MV-4-11 (cell line): ENCODE data around the gene STAP1.

ENCODE experiments used
- DNase-seq: peaks from one replicate; lab custom pipeline; 2025; lab: John Stamatoyannopoulos, UW

STAP1 gene

GRCh38 chr4:67556436-67556835 is 2.1 kb upstream of the STAP1 start:
- peak; percentile 71 for DNase-seq

DNA sequence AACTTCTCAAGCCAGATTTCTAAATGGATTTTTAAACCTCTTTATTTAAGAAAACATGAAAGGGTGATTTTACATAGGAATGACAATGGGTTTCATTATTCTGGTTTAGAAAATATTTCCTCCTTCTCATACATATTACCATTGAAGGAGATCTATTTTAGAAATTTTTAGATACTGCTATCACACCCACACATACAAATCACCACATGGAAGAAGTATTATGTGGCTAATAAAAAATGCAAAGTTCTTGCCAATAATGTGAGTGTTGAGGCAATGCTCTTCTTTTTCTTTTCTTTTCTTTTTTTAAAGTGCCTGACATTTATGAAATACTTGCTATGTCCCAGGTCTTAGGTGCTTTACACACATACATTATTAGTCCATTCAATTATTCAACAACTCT is 6.8 kb downstream of the STAP1 start:
- DNase-seq = no peak

- no peak for DNase-seq
Measured at GRCh38 chr4:67566335-67566734, 7.8 kb downstream of the STAP1 start.

DNA sequence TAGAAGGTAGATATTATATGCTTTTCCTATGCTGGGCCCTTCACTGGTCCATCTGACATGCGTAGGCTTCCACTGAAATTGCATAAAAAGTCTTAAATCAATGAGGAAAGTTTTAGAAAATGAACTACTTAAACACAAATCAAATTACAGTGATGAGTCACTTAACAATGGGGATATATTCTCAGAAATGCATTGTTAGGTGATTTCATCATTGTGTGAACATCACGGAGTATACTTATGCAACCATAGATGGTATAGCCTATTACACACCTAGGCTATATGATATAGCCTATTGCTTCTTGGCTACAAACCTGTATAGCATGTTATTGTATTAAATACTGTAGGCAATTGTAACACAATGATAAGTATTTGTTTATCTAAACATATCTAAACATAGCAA is 10.3 kb downstream of the STAP1 start:
- peak; percentile 16 for DNase-seq

DNA sequence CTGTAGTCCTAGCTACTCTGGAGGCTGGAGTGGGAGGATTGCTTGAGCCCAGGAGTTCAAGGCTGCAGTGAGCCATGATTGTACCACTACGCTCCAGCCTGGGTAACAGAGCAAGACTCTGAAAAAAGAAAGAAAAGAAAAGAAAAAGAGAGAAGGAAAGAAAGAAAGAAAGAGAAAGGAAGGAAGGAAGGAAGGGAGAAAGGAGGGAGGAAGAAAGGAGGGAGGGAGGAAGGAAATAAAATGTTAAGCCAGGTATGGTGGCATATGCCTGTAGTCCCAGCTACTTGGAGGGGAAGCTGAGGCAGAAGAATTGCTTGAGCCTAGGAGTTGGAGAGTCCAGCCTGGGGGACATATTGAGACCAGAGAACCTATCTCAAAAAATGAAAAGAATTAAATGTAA is 12.0 kb downstream of the STAP1 start:
- no peak for DNase-seq

GRCh38 chr4:67571975-67572374 is 13.4 kb downstream of the STAP1 start:
- DNase-seq = no peak

DNA sequence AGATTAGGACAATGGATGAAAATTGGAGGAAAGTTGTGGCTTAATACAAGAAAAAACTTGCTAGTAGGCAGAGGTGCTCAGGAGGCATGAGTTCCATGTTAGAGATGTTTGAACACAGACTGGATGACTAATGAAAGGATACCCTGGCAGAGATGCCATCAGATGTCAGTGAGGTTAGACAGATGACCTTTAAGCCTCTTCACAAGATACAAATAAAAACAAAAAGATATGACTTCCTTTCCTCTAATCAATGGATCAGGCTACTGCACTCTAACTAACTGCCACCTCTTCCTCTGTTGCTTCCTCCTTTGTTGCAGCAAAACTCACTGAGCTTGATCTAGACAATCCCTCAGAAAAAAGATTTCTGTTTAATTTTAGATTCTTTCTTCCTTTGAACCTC is 14.7 kb downstream of the STAP1 start:
- no peak for DNase-seq

DNA sequence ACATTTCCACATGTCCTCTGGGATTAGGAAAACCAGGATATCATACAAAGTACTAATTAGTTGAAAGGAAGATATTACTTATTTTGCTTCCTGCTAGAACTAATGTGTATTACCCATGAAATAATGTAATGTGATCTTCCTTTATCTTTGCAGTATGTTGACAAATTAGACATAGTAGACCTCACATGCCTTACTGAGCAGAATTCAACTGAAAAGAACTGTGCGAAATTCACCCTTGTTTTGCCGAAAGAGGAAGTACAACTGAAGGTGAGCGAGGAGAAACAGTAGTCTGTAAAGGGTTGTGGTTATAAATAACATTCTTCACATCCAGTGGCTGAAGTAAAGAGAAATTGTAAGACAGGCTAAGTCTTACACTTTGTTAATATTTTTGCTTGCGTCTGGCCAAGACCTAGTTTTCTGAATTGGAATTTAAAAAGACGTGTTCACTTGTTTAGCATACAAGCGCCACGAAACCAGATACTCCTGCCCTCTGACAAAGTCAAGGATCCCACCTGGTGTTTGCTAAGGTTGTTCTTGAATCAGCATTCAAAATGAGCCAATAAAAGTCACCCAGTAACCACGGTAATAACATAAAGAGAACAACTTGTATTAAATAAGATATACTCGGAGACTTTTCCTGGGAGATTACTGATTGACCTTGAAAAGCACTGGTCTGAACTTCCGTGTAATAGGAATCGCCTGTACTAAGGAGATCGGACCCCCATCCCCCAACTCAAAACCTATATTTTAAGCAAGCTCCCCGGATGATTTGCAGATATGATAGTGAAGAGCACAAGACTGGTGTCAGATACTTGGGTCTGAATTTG is 16.9 kb downstream of the STAP1 start:
- DNase-seq = peak; percentile 61

- DNase-seq = no peak
Measured at GRCh38 chr4:67576059-67576466, 17.5 kb downstream of the STAP1 start.

GRCh38 chr4:67576538-67576937 is 18.0 kb downstream of the STAP1 start:
- DNase-seq = no peak

DNA sequence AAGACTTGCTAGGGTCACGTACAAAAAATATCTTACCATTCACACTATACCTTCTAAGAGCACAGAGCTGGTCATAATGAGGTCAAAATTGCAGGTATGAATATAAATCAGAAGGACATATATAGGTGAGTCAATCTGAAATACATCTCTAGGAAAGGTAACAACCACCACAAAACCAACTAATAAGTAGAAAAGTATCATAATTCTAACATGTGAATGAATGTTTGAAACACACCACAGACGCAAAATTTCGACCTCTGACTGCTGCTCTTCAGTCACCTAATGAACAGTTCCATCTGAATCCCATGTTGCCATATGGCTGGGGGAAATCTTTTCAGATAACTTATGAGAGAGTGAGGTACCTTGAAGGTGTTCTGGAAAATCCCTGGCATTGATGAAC is 22.1 kb downstream of the STAP1 start:
- DNase-seq = no peak

DNA sequence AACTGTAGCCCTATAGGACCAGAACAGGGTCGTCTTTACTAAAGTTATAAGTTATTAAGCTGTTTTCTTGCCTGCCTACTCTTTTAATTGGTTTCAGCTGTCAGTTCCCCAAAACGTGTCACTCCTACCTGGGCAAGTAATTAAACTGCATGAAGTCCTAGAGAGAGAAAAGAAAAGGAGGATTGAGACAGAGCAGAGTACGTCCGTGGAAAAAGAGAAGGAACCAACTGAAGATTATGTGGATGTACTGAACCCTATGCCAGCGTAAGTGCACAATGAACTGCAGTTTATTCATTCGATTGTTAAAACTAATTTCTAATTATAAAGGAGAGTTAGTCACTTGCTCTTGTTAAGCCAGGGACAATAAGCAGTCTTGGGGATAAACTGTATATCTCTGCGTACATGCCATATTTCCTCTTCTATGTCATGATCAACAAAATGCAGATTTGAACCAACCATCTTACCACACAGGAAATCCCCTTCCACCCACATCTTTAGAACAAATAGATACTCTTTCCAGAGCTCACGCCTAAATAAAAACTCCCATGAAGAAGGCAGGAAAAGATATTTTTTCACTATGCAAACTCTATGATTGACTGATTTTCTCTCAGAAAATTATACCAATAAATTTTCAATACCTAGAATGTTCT is 22.8 kb downstream of the STAP1 start:
- DNase-seq = peak; percentile 53

GRCh38 chr4:67581913-67582312 is 23.4 kb downstream of the STAP1 start:
- no peak for DNase-seq

DNA sequence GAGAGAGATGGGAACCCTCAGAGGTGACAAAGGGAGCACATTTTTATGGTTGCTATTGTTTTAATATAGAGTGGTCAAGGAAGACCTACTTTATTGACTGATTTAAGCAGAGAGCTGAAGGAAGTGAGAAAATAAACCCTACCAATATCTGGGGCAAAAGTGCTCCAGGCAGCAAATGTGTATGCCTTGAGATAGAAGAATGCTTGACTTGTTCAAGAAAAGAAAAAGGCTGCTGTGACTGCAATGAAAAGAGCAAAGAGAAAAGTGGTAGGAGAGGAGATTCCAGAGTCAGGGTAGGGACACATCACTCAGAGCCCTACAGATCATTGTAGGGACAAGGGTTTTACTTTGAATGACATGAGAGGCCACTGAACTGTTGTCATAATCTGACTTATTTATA is 26.0 kb downstream of the STAP1 start:
- DNase-seq = no peak

- no peak for DNase-seq
Measured at GRCh38 chr4:67587156-67587555, 28.6 kb downstream of the STAP1 start.

- peak; percentile 12 for DNase-seq
Measured at GRCh38 chr4:67593741-67594175, 35.2 kb downstream of the STAP1 start.

- no peak for DNase-seq
Measured at GRCh38 chr4:67603310-67604028, 44.9 kb downstream of the STAP1 start.

GRCh38 chr4:67604029-67604381 is 45.5 kb downstream of the STAP1 start:
- DNase-seq = no peak

DNA sequence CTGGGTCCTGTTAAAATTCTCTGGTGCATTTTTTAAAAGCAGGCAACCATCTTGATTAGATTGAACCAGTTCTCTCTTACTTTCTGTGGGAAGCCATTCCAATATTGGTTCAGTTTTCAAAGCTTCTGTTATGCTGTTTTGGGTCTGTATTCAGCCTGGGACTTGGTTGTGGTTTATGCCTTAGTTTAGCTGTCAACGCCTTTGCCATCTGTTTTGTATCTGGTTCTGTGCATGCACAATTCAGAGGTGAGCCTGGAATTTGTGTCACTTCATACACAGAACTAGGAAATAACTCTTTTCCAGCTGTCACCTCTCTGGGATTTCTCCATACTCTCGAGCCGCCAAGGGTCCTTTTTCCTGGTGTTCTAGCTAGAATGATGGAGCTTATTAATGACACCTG is 46.2 kb downstream of the STAP1 start:
- DNase-seq = no peak

- no peak for DNase-seq
Measured at GRCh38 chr4:67608027-67608426, 49.5 kb downstream of the STAP1 start.

GRCh38 chr4:67614186-67614585 is 55.7 kb downstream of the STAP1 start:
- DNase-seq = no peak

DNA sequence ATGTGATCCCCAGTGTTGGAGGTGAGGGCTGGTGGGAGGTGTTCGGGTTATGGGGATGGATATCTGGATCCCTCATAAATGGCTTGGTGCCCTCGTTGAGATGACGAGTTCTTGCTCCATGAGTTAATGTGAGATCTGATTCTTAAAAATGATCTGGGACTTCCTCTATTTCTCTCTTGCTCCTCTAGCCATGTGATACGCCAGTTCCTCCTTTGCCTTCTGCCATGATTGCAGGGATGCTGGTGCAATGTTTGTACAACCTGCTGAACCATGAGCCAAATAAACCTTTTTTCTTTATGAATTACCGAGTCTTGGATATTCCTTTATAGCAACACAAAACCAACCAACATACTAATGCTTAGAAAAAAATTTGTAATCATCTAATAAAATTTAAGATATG is 56.6 kb downstream of the STAP1 start:
- DNase-seq = peak; percentile 48

DNA sequence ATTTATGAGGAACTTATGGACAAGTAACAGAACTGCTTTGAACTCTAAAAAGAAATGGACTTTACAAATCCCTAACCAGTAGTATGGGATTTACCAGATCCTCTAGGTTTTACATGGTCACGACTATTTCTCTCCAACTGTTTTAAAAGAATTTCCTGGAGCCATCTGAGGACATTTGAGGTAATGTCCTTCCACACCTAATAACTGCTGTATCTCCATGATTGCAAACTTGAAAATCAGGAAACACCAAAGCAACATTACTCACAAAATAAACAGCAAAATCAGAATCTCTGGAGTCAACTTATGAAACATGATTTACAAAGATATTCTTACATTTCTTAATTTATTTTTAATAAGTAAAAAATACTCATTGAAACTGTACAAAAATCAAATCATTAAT is 58.0 kb downstream of the STAP1 start:
- no peak for DNase-seq
